ENCODE data around the gene ATP2B2.

Gene ATP2B2

GRCh38 chr3:10547841-10548783 is 42.7 kb upstream of the ATP2B2 start (continued):
- TF ChIP-seq ZNF623 (tag by site-specific recombination; IDR thresholded peaks at IDR 0.05): no peak
- TF ChIP-seq ZNF621 (tag by site-specific recombination; IDR thresholded peaks at IDR 0.05): no peak
- TF ChIP-seq ZBTB7A (tag by site-specific recombination; IDR thresholded peaks at IDR 0.05; ENCODE audit: low read depth): no peak
- TF ChIP-seq ZNF626 (tag by site-specific recombination; IDR thresholded peaks at IDR 0.05): no peak

- no peaks in the 10 kb centered on the region; the same call in 1 of the 2 replicates for H3K4me1 ChIP-seq (ENCODE audit: control insufficient read depth, insufficient read depth, low read length)
- H3K9me3 ChIP-seq (ENCODE audit: control insufficient read depth, insufficient read depth, low read depth, low read length): no peaks in the 10 kb centered on the region
- CTCF ChIA-PET: interaction anchor here (0.7 kb wide), 1 partner anchor 38 kb away, joined by 3 read pairs; no protein-coding TSS in a partner anchor
- H3K36me3 ChIP-seq (ENCODE audit: control insufficient read depth in 2 of 2, insufficient read depth in 1 of 2, low read length in 2 of 2): no peaks in the 10 kb centered on the region
- no peak for TF ChIP-seq ZXDB (tag by site-specific recombination; IDR thresholded peaks at IDR 0.05)
- TF ChIP-seq ZNF335 (tag by site-specific recombination; conservative IDR thresholded peaks at IDR 0.05): no peak
- TF ChIP-seq ZNF518A (tag by site-specific recombination; conservative IDR thresholded peaks at IDR 0.05; ENCODE audit: low read depth): no peak
- no peak for TF ChIP-seq ZNF792 (tag by site-specific recombination; IDR thresholded peaks at IDR 0.05)
- TF ChIP-seq ATF2 (tag by site-specific recombination; IDR thresholded peaks at IDR 0.05; ENCODE audit: low read depth): no peak
- no peak for TF ChIP-seq ZNF426 (tag by site-specific recombination; IDR thresholded peaks at IDR 0.05)
- no peak for TF ChIP-seq PATZ1 (tag by site-specific recombination; IDR thresholded peaks at IDR 0.05)
- TF ChIP-seq ZNF202 (tag by site-specific recombination; IDR thresholded peaks at IDR 0.05; ENCODE audit: borderline replicate concordance): no peak
- TF ChIP-seq ZNF624 (tag by site-specific recombination; IDR thresholded peaks at IDR 0.05): no peak
- no peak for TF ChIP-seq ZFP37 (tag by site-specific recombination; IDR thresholded peaks at IDR 0.05)
- TF ChIP-seq ZNF48 (tag by site-specific recombination; IDR thresholded peaks at IDR 0.05): no peak
- TF ChIP-seq ZNF785 (tag by site-specific recombination; IDR thresholded peaks at IDR 0.05): no peak
- TF ChIP-seq OSR2 (tag by site-specific recombination; IDR thresholded peaks at IDR 0.05): no peak
- no peak for TF ChIP-seq SP3 (tag by site-specific recombination; IDR thresholded peaks at IDR 0.05)
- TF ChIP-seq ZNF169 (tag by site-specific recombination; IDR thresholded peaks at IDR 0.05): no peak
- no peak for TF ChIP-seq ZNF76 (tag by site-specific recombination; IDR thresholded peaks at IDR 0.05; ENCODE audit: borderline replicate concordance, low read depth)
- no peak for TF ChIP-seq ZNF112 (tag by site-specific recombination; IDR thresholded peaks at IDR 0.05)
- no peak overlapping the region for H3K27ac ChIP-seq (ENCODE audit: extremely low read depth, low read depth, low read length)
- H3K4me3 ChIP-seq (ENCODE audit: low read depth, low read length): no peak overlapping the region
- POLR2A ChIA-PET: no interaction called here
Observed at GRCh38 chr3:10547413-10547812, 42.0 kb upstream of the ATP2B2 start.
